Activated CD8-positive, alpha-beta memory T cell treated with anti-CD3 and anti-CD28 coated beads, Interleukin-2, amount 50 U/mL, for 1 hour (primary cell): ENCODE measurements around the gene SMPD3.

Source experiments
- DNase-seq: peaks from one replicate; pipeline ENCODE4 v3.0.0-alpha.2; 2020; ENCODE audit errors: extremely low read depth

The SMPD3 gene

GRCh38 chr16:68357521-68357922 lies 90.8 kb downstream of the SMPD3 start:
- DNase-seq = no peak

DNA sequence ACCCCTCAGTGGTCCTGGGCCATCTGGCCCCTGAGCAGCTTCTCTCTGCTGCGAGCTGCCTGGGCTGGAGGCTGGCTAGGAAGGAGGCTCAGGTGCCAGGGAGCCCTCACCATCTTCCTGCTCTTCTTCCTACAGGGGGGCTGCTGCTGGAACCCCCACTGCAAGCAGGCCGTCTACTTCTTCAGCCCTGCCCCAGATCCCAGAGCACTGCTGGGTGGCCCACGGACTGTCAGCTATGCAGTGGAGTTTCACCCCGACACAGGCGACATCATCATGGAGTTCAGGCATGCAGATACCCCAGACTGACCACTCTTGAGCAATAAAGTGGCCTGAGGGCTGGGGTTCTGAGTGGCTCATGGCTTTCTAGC lies 91.4 kb downstream of the SMPD3 start:
- no peak for DNase-seq

- no peak for DNase-seq
Measured at GRCh38 chr16:68356249-68356918, 91.9 kb downstream of the SMPD3 start.

DNA sequence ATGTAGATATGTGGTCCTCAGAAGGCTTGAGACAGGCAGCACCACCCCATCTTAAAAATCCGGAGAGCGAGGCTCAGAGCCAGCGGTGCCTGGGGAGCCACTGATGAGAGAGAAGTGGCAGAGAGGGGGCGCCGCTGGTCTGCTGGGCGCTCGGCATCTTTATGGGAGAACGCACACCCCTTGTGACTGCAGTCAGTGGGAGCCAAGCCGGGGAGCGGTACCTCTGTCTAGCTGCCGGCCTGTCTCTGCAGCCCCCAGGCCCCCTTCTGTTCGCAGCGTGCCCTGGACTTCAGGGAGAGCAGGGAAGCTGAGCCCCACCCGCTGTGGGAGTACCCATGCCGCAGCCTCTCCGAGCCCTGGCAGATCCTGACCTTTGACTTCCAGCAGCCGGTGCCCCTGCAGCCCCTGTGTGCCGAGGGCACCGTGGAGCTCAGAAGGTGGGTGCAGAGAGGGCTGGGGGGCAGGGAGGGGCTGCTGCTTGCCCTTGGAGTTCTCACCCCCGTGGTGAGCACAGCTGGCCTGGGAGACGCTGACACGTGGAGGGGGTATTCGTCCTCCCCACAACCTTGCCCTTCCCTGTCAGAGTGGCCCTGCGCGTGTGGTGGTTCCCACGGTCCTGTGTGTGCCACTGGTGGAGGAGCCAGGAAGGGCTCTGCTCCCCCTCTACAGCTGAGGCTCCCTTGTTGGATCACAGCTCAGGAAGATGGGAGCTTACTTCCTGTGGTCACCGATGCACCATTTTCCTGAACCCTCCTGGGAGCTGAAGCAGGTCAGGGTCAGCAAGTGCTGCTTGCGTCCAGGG lies 92.7 kb downstream of the SMPD3 start:
- DNase-seq = no peak

DNA sequence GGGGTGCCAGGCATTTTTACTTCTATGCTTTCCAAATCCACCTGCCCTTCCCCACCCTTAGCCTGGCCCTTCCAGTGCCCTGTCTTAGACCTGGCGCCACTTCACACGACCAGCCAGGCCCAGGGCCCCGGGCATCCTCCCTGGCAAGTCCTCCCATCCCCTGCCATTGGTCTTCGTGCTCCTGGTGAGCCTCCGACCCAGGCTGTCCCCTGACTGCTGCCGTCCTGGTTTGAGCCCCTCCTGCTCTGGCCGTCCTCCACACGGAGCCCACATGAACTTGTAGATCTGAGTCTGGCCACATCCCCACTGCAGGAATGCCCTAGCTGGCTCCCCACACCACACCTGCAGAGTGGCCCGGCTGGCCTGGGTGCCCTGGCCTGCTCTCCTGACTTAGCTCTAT lies 93.5 kb downstream of the SMPD3 start:
- no peak for DNase-seq

- DNase-seq = no peak
Measured at GRCh38 chr16:68353366-68353765, 94.9 kb downstream of the SMPD3 start.

GRCh38 chr16:68351991-68352431 lies 96.3 kb downstream of the SMPD3 start:
- no peak for DNase-seq

- DNase-seq = no peak
Measured at GRCh38 chr16:68351463-68351862, 96.8 kb downstream of the SMPD3 start.

DNA sequence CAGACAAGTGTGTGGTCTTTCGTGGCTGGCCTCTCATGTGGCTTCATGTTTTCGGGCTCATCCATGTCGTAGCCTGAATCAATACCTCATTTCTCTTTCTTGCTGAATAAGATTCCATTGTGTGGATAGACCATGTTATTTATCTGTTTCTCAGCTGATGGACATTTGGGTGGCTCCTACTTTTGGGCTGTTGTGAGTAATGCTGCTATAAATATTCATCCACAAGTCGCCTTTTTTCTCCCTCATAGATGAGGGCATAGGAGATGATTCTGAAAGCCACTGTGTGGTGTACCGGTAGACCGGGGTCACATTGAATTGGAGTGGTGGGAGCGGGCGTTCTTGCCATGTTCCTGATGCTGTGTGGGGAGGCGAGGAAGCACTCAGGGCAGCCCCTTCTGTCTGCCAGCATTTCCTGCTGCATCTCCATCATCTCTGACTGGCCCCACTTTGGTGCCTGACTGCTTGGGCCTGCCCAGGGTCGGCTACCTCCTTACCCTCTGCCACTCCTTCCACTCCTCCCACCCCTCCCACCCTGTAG lies 97.4 kb downstream of the SMPD3 start:
- DNase-seq = no peak

DNA sequence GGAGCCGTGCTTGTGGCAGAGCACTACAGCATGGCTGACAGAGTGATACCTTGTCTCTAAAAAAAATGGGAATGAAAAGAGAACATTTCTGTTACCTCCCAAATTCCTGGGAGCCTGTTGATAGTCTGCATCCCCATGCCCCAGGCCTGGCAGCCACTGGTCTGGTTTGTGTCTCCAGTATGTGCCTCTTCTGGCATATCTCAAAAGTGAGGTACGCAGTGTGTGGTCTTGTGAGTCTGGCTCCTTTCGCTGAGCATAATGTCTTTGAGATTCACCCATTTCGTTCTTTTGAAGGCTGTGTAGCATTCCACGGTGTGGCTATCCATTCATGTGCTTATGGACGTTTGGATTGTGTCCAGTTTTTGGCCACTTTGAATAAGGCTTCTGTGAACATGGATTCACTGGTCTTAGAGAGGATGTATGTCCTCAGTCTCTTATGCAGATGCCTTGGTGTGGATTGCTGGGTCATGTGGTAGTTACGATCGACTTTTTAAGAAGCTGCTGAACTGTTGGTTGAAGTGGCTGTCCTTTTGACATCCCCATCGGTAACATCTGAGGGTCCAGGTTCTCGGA lies 98.4 kb downstream of the SMPD3 start:
- DNase-seq = no peak

GRCh38 chr16:68348639-68349445 lies 99.5 kb downstream of the SMPD3 start:
- no peak for DNase-seq

- no peak for DNase-seq
Measured at GRCh38 chr16:68347605-68348004, 100.7 kb downstream of the SMPD3 start.

- DNase-seq = no peak
Measured at GRCh38 chr16:68346892-68347480, 101.3 kb downstream of the SMPD3 start.

DNA sequence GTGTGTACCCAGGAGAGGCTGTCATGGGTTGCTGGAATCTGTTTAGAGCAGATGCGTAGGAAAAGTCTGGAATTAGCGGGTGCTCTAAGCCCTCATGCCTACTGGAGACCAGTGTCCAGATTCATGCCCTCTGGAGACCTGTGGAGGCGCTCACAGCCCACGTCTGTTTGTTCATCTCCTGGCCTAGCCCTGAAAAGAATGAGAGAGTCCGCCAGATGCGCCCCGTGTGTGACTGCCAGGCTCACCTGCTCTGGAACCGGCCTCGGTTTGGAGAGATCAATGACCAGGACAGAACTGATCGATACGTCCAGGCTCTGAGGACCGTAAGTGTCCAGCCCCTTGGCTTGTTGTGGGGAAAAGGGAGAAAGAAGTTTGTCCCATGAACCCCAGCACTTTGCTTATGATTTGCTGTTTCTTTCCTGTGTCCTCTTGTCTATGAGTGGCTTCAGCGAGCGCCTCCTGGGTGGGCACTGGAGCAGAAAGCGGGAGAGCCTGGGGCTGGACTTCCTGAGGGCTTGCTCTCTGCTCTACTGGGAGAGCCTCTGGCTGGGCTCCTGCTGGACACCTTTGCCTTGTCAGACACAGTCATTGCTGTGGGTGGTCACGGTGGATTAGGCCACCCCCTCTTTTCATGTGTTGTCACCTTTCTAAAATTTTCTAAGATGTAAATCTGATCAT lies 102.2 kb downstream of the SMPD3 start:
- DNase-seq = no peak

DNA sequence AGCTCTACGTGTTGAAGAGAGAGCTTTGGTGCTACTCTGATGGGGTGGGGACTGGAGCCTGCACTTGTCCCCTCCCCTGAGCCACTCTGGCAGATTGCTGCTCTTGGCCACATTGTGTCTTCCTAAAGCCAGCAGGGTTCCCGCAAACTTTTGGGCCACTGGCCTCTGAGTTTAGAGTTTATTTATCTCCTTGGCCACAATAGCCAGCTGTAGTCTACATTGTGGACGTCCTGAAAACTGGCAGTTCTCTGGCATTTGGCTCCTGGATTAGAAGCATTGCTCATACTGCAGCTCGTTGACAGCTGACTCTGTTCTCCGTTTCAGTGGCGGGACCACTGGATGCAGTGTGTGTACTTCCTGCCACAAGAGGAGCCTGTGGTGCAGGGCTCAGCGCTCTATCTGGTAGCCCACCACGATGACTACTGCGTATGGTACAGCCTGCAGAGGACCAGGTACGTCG lies 102.9 kb downstream of the SMPD3 start:
- no peak for DNase-seq

DNA sequence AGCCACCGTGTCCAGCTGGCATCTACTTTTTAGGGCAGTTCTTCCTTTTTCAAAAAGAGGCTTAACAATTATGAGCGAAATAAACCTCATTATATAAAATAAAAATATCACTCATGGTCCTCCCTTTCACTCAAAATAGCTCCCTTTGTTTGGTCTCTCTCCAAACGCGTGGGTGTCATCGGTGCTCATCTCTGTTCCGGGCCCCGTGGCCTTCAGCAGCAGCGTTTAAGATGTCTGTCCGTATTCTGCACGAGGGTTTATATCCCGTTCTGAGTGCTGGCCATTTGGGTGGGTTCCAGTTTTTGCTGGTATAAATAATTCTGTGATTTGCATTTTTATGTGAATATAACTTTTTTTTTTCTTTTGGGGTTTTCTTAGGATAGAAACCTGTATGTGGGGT lies 104.1 kb downstream of the SMPD3 start:
- no peak for DNase-seq

GRCh38 chr16:68343137-68343536 lies 105.2 kb downstream of the SMPD3 start:
- no peak for DNase-seq

GRCh38 chr16:68342620-68343019 lies 105.7 kb downstream of the SMPD3 start:
- no peak for DNase-seq

- no peak for DNase-seq
Measured at GRCh38 chr16:68339214-68339613, 109.1 kb downstream of the SMPD3 start.

GRCh38 chr16:68338326-68339119 lies 109.8 kb downstream of the SMPD3 start:
- no peak for DNase-seq
